ENCODE data around the gene ANKRD36B.
"Not testable (repeated sequence)": the region's sequence is repeated elsewhere in the genome, so short reads cannot be mapped to it uniquely, and the experiment has no call there.

- TF ChIP-seq CTCF (conservative IDR thresholded peaks at IDR 0.05; ENCODE audit: low read depth, low read length); EZH2 (IDR thresholded peaks at IDR 0.05; ENCODE audit: low read length, unreplicated experiment); EZH2phosphoT487 (IDR thresholded peaks at IDR 0.05; ENCODE audit: borderline replicate concordance, low read length): not testable (repeated sequence)
These were observed 22.2 kb upstream of the ANKRD36B start for GRCh38 chr2:97611895-97612294.

Data from PC-3 (cell line).